ENCODE data around the gene MYLK2.

The MYLK2 gene

DNA sequence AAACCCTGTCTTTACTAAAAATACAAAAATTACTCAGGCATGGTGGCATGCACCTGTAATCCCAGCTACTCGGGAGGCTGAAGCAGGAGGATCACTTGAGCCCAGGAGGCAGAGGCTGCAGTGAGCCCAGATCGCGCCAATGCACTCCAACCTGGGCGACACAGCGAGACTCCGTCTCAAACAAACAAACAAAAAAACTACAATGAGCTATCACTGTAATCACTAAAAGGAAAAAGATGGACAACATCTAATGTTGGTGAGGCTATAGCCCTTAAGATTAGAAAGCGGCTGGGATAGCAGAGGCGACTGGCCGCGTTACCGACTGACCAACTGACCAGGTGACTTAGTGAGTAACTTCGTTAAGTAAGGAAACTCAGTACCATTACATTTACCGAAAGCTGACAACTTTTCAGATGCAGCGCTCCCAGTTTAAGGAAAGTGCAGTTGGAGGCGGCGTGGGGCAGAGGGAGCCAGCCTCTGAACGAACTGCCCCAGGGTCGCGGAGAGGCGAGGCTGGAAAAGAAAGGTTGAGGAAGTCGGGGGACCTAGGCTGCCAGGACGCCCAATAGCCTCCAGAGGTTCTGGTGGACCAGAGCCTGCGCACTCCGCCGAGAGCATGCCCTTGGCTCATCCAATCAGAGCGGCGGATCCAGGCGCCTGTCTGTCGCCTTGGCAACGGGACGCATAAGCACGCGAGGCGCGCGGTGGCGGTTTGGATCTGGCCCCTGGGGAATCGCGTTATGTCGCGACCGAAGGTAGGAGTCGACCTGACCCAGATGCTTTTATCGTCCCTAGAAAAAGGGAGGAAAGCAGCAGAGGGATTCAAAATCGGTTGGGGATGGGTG is 60.2 kb downstream of the MYLK2 start:
- peak; percentile 85 for DNase-seq

- DNase-seq, result no peak
Observed at GRCh38 chr20:31881945-31882344, 62.8 kb downstream of the MYLK2 start.

GRCh38 chr20:31883829-31884228 is 64.7 kb downstream of the MYLK2 start:
- no peak for DNase-seq

Data from CD4-positive, alpha-beta T cell treated with Interleukin-21 for 1 hour (primary cell).